Kasumi-1 (cell line): ENCODE data around the gene OCEL1.

Source experiments
- DNase-seq, 2 experiments: peaks; one replicate each; lab custom pipeline; 2025; lab: John Stamatoyannopoulos, UW

OCEL1 gene

GRCh38 chr19:17240062-17240752 lies 14.2 kb downstream of the OCEL1 start:
- no peak for DNase-seq

GRCh38 chr19:17240826-17241399 lies 14.9 kb downstream of the OCEL1 start:
- no peak for DNase-seq

- DNase-seq: no peak
These were observed 16.6 kb downstream of the OCEL1 start for GRCh38 chr19:17242431-17243208.

GRCh38 chr19:17243211-17243829 lies 17.3 kb downstream of the OCEL1 start:
- DNase-seq: no peak

GRCh38 chr19:17243830-17244617 lies 18.0 kb downstream of the OCEL1 start:
- no peak for DNase-seq

- no peak for DNase-seq
These were observed 18.9 kb downstream of the OCEL1 start for GRCh38 chr19:17244618-17245534.

- no peak for DNase-seq
These were observed 19.5 kb downstream of the OCEL1 start, which contains the start of gene NR2F6 for GRCh38 chr19:17245535-17245984. NR2F6 (minus strand) TSS chr19:17245919; CDS start chr19:17245220, 699 bp downstream.

- DNase-seq: peak in 1 of 2 experiments; percentile 54
These were observed 20.8 kb downstream of the OCEL1 start for GRCh38 chr19:17246681-17247425.

GRCh38 chr19:17248011-17248776 lies 22.2 kb downstream of the OCEL1 start:
- no peak for DNase-seq

GRCh38 chr19:17249887-17250548 lies 24.0 kb downstream of the OCEL1 start:
- DNase-seq: no peak

- DNase-seq: no peak
These were observed 28.6 kb downstream of the OCEL1 start for GRCh38 chr19:17254636-17255035.

GRCh38 chr19:17255150-17255621 lies 29.2 kb downstream of the OCEL1 start:
- DNase-seq: no peak

GRCh38 chr19:17256130-17256529 lies 30.1 kb downstream of the OCEL1 start:
- DNase-seq: no peak

GRCh38 chr19:17259118-17259780 lies 33.2 kb downstream of the OCEL1 start:
- no peak for DNase-seq

GRCh38 chr19:17259934-17260333 lies 33.9 kb downstream of the OCEL1 start:
- DNase-seq: no peak

- peak; percentile 86 to 94 for DNase-seq
These were observed 34.9 kb downstream of the OCEL1 start for GRCh38 chr19:17260842-17261325.

GRCh38 chr19:17262557-17262956 lies 36.5 kb downstream of the OCEL1 start:
- DNase-seq: no peak
